ENCODE data around the gene TUSC2. TPM values are rescaled to one million over a fixed set of nuclear protein-coding genes. Genes with fewer than 3 reads are reported as not detected.
A peak's percentile ranks its signal among the peaks of the same experiment; 100 is the strongest.
"Not testable (repeated sequence)": the region's sequence is repeated elsewhere in the genome, so short reads cannot be mapped to it uniquely, and the experiment has no call there.

The TUSC2 gene
- total and polyA plus RNA-seq, 10 donors, result 19.4 to 36.5 (median 24.4) TPM

- no peaks in the 10 kb centered on the region for H3K27me3 ChIP-seq (replicated peaks in 1 of 7)
- TF ChIP-seq CTCF (IDR thresholded peaks at IDR 0.05 in 8 of 11, conservative IDR thresholded peaks at IDR 0.05 in 3 of 11) (no peak), POLR2A (IDR thresholded peaks at IDR 0.05) (no peak), POLR2AphosphoS5 (IDR thresholded peaks at IDR 0.05) (peak in 1 of 3 donors; percentile 44)
- intact Hi-C loops (cut with DNase I; ENCODE audit: low total_unique reads), result no loop called here
- H3K9me3 ChIP-seq, result no peaks in the 10 kb centered on the region
- H3K4me1 ChIP-seq, result peaks cover 6 to 72% (median 47%) of the 10 kb centered on the region in 6 donors
- peak overlapping the region in 6 of 8 donors; percentile 6 to 93 (median 47) for H3K27ac ChIP-seq
- peaks cover 2 to 53% (median 20%) of the 10 kb centered on the region in 6 donors for H3K36me3 ChIP-seq
- no peak for DNase-seq
- 56 to 85% (median 77%) methylated on average over 3 of the region's 3 CpGs for WGBS, 5 donors
- peak overlapping the region in 1 of 8 donors; percentile 11 for H3K4me3 ChIP-seq
Observed at GRCh38 chr3:50314342-50314741, 13.7 kb downstream of the TUSC2 start.

- H3K27me3 ChIP-seq (replicated peaks in 1 of 7); DNase-seq; intact Hi-C loops (cut with DNase I; ENCODE audit: low total_unique reads): not testable (repeated sequence)
- H3K27ac ChIP-seq, result peak overlapping the region in 6 of 8 donors; percentile 43 to 88 (median 82)
- H3K36me3 ChIP-seq, result peaks cover 0 to 46% (median 3%) of the 10 kb centered on the region in 6 donors
- H3K4me1 ChIP-seq, result peaks cover 6 to 49% (median 26%) of the 10 kb centered on the region in 6 donors
- H3K4me3 ChIP-seq, result peak overlapping the region in 6 of 8 donors; percentile 14 to 64 (median 36)
- WGBS, 5 donors, result 80 to 97% (median 83%) methylated on average over 6 to 32 of the region's 32 CpGs; no CpG with 5 or more reads in 1 of the 5 donors
- peaks cover 0 to 20% (median 14%) of the 10 kb centered on the region in 8 donors for H3K9me3 ChIP-seq
Observed at GRCh38 chr3:50312041-50312440, 16.0 kb downstream of the TUSC2 start.

GRCh38 chr3:50304601-50305000 is 23.4 kb downstream of the TUSC2 start:
- no peak overlapping the region for H3K4me3 ChIP-seq
- peaks cover 7 to 62% (median 32%) of the 10 kb centered on the region in 6 donors for H3K4me1 ChIP-seq
- H3K27ac ChIP-seq, result peak overlapping the region in 4 of 8 donors; percentile 3 to 38 (median 20)
- TF ChIP-seq POLR2AphosphoS5 (IDR thresholded peaks at IDR 0.05) (peak in 1 of 3 donors; percentile 51), CTCF (IDR thresholded peaks at IDR 0.05 in 8 of 11, conservative IDR thresholded peaks at IDR 0.05 in 3 of 11) (no peak)
- intact Hi-C loops (cut with DNase I; ENCODE audit: low total_unique reads), result no loop called here
- peaks cover 0 to 20% (median 14%) of the 10 kb centered on the region in 8 donors for H3K9me3 ChIP-seq
- no peaks in the 10 kb centered on the region for H3K27me3 ChIP-seq (replicated peaks in 1 of 7)
- peaks cover 0 to 19% (median 3%) of the 10 kb centered on the region in 6 donors for H3K36me3 ChIP-seq
- DNase-seq, result no peak

GRCh38 chr3:50303013-50303815 is 24.8 kb downstream of the TUSC2 start, which contains the start of gene HYAL1:
HYAL1 (minus strand) TSS chr3:50303574; CDS start chr3:50302956, 618 bp downstream.
- TF ChIP-seq POLR2AphosphoS5 (IDR thresholded peaks at IDR 0.05) (peak; percentile 86 to 88 (median 86)), POLR2A (IDR thresholded peaks at IDR 0.05) (no peak), CTCF (IDR thresholded peaks at IDR 0.05 in 8 of 11, conservative IDR thresholded peaks at IDR 0.05 in 3 of 11) (peak in 1 of 11 experiments; percentile 34)
- H3K27me3 ChIP-seq (replicated peaks in 1 of 7), result no peaks in the 10 kb centered on the region
- H3K4me1 ChIP-seq, result peaks cover 14 to 70% (median 38%) of the 10 kb centered on the region in 6 donors
- 38 to 73% (median 56%) methylated on average over 9 to 14 of the region's 14 CpGs for WGBS, 5 donors
- peaks cover 0 to 10% (median 5%) of the 10 kb centered on the region in 8 donors for H3K9me3 ChIP-seq
- intact Hi-C loops (cut with DNase I; ENCODE audit: low total_unique reads), result no loop called here
- peak; percentile 91 for DNase-seq
- peaks cover 0 to 8% (median 0%) of the 10 kb centered on the region in 6 donors for H3K36me3 ChIP-seq
- H3K4me3 ChIP-seq, result peak within 1 kb of the TSS; percentile 6 to 90 (median 34)
- peak within 1 kb of the TSS; percentile 2 to 98 (median 94) for H3K27ac ChIP-seq
